ENCODE data around the gene TMEM163.
"Not testable (repeated sequence)": the region's sequence is repeated elsewhere in the genome, so short reads cannot be mapped to it uniquely, and the experiment has no call there.

Gene TMEM163

GRCh38 chr2:134609924-134610513 is 108.8 kb downstream of the TMEM163 start:
- no peak for DNase-seq

DNA sequence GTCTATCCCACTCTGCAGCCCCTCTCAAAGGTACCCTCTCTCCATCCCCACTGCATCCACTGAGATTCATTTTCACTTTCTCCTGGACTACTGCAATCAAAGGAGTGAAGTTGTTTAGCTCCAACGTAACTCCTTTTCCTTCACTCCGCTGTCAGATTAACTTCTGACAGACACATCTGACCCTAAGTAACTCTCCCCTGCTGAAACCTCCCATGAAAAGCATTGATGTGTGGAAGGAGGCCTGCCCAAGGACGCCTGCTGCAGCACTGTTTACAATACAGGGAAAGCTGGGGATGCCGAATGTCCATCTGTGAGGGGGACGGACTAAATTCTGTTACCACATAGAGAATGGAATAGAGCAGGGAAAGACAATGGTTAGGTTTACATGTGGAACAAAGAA is 114.8 kb downstream of the TMEM163 start:
- DNase-seq, result no peak

GRCh38 chr2:134602666-134603065 is 116.1 kb downstream of the TMEM163 start:
- DNase-seq, result no peak

DNA sequence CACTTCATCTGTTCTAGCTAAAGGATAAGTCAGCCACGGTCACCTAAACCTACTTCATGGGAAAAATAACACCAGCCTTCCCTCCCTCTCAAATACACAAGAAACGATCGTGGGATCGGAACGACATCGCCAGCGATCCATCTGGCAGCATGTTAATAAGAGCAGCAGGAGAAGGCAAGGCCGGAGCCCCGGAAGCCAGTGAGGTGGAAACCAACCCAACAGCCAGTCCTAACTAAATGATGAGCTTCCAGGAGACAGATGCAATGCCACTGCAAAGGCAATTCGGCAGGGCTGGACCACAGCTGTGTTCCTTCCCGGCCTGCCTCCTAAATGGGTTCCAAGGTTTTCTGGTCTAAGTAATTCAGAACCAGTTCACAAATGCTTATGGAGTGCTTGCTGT is 117.5 kb downstream of the TMEM163 start:
- no peak for DNase-seq

DNA sequence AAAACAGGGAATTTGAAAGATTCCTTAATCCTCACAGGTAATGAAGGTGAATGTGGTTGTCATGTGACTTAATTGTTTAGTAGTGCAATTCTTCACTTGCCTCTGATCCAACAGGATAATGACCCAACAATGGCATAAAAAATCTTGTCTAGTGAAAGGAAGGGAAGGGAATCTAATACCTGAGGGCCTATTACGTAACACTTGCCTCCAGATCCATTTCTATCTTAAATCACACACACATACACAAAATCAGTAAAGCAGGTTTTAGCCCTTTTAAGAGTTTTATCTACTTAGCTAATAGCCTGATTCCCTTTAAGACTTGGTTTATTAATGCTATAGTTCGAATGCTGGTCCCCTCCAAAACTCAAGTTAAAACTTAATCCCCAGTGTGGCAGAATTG is 118.6 kb downstream of the TMEM163 start:
- DNase-seq, result no peak

DNA sequence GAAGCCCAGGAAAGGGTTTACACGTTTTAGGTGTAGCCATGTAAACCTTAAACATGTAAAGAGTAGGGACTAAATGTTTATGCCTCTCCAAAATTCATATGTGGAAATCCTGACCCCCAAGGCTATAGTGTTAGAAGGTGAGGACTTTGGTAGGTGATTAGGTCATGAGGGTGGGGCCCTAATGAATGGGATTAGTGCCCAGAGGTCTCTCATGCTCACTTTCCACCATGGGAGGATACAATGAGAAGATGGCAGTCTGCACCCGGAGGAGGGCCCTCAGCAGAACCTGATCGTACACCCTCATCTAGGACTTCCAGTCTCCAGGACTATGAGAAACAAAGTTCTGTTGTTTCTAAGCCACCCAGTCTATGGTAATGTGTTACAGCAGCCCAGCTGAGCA is 119.6 kb downstream of the TMEM163 start:
- no peak for DNase-seq

DNA sequence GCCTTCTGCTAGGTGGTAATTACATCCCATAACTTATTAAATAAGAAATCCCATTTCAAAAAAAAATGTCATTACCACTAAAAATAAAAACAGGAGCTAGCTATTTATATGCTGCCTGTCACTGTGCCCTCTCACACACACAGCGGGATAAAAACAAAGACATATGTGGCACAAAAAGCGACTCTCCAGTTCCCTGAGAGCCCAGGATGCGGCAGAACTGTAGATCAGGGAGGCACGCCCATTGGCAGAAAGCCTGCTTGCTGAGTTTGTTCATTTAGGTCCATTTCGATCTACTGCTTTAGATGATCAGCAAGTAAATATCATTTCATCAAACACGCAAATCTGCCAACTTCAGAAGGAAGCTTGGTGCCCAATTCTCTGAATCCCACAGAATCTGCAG is 124.4 kb downstream of the TMEM163 start:
- no peak for DNase-seq

GRCh38 chr2:134593519-134593918 is 125.3 kb downstream of the TMEM163 start:
- no peak for DNase-seq

DNA sequence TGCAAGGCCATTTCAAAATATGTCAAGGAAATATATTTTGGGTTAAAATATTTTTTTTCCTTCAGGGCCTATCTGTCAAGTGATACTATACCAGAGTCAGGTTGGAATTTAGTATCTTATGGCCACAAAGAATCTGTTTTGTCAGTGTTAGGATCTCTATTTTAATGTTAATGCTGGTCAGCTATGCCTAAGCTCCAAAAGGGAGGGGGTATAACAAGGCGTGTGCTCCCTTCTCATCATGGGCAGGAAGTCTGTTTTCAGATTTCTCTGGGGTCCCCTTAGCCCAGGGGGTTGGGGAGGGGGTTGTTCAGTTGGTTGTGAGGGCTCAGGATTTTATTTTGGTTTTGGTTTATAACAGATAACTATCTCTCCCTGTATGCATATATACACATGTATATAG is 126.4 kb downstream of the TMEM163 start:
- no peak for DNase-seq

DNA sequence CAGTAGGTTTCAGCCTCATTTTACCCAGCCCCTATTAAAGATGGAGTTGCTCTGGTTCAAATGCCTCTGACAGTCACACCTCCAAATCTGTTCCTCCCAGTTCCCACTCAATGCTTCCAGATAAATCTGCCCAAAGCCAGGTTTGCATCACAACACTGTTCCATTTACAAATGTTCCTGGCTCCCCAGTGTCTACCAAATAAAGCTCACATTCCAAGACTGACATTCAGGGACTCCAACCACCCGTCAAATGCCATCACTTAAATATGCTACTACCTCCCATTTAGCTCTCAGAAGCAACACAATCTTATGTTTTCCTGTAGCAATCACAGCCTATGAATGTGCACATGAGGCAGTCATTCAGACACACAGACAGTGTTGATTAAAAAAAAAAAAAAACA is 127.3 kb downstream of the TMEM163 start:
- no peak for DNase-seq

GRCh38 chr2:134590679-134591078 is 128.1 kb downstream of the TMEM163 start:
- no peak for DNase-seq

GRCh38 chr2:134589171-134590083 is 129.4 kb downstream of the TMEM163 start:
- DNase-seq, result not testable (repeated sequence)

DNA sequence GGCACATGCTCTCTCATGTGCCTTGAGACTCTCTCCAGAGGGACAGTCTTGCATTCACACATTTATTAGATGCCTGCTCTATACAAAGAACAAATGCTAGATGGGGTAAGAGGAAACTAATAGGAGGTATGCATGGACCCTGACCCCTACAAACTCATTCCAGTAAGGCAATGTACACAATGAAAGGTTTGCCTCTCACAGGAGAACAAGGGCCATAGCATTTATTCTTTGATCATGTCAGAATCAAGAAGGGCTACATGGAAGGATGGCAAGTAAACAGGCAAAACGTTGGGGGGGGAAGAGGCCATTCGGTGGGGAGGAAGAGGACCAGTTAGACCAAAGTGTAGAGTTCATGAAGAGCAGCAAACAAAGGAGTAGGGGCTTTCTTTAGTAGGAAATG is 130.2 kb downstream of the TMEM163 start:
- DNase-seq, result no peak

DNA sequence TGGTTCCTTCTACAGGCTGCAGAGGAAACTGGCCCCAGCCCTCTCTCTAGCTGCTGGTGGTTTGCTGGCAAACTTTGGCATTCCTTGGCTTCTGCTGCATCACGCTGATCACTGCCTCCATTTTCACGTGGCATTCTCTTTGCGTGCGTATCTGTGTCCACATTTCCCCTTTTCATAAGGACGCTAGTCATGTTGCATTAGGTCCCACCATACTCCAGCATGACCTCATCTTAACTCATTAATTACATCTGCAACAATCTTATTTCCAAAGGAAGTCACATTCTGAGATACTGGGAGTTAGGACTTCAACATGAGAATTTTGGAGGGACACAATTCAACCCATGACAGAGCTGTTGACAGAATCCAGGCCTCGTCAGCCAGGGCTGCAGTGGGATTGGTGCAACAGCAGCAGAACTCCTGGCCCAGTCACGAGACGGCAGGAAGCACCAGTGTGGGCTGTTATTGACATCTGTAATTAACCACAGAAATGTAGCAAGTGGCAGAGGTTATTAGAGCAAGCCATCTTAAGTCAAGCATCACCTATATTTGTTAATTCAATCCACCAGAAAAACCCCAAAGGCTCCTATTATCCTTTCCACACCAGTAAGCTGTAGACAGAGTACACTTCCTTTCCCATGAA is 132.4 kb downstream of the TMEM163 start:
- no peak for DNase-seq

GRCh38 chr2:134583997-134584520 is 134.7 kb downstream of the TMEM163 start:
- DNase-seq, result no peak

DNA sequence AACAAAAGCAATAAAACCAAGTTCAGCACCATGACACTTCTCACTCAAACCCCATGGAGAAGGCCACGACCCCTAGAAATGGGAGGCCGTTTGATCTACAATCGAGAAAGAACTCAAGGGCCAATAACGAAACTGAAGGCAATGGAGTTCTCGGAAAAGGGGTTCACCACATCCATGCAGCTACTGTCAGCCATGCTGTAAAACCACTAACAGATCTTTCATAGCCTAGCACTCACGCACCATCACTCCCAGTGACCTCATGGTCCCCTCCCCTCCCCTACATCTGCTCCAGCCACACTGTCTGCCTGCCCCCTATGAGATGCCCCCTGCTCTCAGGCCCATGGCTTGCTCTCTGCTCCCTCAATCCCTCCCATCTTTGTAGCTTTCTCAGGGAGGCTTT is 135.3 kb downstream of the TMEM163 start:
- DNase-seq, result no peak

- DNase-seq, result no peak
These were observed 136.3 kb downstream of the TMEM163 start for GRCh38 chr2:134582547-134582899.

GRCh38 chr2:134581877-134582546 is 136.8 kb downstream of the TMEM163 start:
- DNase-seq, result no peak

DNA sequence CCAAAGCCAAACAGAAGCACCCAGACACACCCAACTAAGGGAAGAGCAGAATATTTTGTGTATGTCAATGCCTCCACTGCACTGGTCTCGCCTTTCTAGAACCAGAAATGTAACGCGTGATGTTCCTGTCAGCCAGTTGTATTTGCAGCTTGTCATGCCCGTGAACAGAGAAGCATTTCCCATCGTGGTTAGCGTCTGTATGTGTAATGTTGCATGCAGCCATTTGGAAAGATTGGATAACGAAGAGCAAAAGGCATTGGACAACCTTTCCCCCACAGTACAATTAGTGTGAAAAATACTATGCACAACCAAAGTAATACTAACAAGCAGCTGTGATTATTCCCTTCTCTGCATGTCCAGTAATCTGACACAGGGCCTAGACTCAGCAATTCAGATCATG is 140.5 kb downstream of the TMEM163 start:
- no peak for DNase-seq

- no peak for DNase-seq
These were observed 142.3 kb downstream of the TMEM163 start for GRCh38 chr2:134576478-134576877.

DNA sequence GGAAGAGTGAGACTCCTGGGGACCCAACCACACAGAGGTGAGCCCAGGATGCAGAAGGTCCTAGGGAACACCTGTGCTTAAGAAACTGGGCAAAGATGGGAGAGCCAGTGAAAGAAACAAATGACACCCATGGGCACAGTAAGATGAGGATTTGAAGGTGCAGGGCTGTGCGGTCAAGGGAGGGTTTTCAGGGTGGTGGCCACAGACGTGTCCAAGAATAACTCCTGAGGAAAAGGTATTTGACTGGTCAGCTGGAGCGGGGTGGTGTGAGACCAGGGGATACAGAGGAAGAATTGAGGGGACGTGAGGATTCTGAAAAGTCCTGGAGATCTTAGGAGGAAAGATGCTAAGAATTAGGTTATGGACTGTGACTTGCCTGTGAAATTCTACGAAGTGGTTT is 142.9 kb downstream of the TMEM163 start:
- DNase-seq, result no peak

DNA sequence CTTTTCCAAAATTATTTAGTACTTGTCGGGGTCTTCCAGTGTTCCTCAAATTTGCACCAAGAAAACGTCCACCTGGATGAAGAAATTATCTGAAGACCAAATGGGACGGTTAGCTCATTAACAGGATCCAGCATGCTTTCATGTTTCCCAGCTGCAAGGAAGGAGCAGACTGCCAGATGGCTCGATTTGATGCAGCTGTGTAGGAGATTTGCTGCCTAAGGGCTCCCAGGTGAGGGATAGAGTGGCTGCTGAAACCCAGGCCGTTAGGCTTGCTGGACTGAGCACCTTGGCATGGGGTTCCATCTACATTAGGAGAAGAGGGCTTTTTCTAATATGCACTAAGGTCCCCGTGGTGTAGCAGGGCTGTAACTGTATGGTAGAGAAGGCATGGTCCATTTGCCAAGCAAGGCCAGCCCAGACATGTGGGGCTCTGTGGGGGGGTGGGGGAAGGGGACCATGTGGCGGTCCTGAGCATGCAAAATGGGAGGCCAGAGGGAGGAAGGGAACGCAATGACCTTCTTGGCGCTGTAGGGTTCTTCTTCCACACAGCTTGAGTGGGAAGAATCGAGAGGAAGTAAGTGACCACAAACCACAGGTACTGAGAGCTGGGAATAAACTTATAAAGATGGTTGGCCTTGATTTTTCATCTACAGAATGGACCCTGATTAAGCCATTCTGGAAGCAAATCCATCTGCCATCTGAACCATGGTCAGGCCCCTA is 144.0 kb downstream of the TMEM163 start:
- DNase-seq, result no peak

DNA sequence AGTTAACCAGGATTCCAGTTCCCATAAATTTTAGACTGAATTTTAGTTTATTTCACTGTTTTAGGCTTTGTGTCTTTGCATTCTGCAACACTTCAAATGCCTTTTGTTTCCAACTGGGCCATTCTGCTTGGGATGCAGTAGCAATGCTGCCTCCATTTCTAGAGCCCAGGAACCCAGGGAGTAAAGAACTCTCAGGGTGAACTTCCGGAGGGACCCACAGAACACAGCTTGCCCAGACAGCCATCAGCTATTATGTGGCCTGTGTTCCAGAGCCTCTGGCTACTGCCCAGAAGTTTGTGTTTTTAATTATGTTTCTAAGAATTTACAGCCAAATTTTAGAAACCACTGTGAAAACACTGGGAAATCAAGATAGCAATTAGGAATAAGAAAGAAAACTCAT is 145.1 kb downstream of the TMEM163 start:
- no peak for DNase-seq
